ENCODE measurements around the gene ASPRV1. TPM values are rescaled to one million over a fixed set of nuclear protein-coding genes. Genes with fewer than 3 reads are reported as not detected.

The ASPRV1 gene
- total and polyA plus RNA-seq, 11 donors = 0.28 to 1.4 (median 0.58) TPM; not detected in 1

DNA sequence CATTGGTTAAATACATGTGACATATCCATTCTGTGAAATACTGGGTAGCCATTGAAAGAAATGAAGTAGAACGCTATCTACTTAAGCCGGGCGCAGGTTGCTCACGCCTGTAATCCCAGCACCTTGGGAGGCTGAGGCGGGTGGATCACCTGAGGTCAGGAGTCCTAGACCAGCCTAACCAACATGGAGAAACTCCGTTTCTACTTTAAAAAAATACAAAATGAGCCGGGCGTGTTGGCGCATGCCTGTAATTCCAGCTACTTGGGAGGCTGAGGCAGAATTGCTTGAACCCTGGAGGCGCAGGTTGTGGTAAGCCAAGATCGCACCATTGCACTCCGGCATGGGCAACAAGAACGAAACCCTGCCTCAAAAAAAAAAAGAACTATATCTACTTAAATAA lies 45.7 kb upstream of the ASPRV1 start:
- Histone ChIP-seq H3K4me1 (peaks cover 0 to 19% (median 0%) of the 10 kb centered on the region in 12 donors), H3K27ac (no peak overlapping the region), H3K9me3 (no peaks in the 10 kb centered on the region), H3K4me3 (no peak overlapping the region), H3K36me3 (peaks cover 0 to 5% (median 0%) of the 10 kb centered on the region in 9 donors), H3K27me3 (no peaks in the 10 kb centered on the region)
- TF ChIP-seq, protein P1, sequence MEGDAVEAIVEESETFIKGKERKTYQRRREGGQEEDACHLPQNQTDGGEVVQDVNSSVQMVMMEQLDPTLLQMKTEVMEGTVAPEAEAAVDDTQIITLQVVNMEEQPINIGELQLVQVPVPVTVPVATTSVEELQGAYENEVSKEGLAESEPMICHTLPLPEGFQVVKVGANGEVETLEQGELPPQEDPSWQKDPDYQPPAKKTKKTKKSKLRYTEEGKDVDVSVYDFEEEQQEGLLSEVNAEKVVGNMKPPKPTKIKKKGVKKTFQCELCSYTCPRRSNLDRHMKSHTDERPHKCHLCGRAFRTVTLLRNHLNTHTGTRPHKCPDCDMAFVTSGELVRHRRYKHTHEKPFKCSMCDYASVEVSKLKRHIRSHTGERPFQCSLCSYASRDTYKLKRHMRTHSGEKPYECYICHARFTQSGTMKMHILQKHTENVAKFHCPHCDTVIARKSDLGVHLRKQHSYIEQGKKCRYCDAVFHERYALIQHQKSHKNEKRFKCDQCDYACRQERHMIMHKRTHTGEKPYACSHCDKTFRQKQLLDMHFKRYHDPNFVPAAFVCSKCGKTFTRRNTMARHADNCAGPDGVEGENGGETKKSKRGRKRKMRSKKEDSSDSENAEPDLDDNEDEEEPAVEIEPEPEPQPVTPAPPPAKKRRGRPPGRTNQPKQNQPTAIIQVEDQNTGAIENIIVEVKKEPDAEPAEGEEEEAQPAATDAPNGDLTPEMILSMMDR (IDR thresholded peaks at IDR 0.05) = no peak
- no peak for TF ChIP-seq POLR2A (IDR thresholded peaks at IDR 0.05)
- intact Hi-C loops (cut with DNase I) = loop anchor here in 1 of 10 donors (10.0 kb wide), 1 partner anchor 58 kb away; no protein-coding TSS in a partner anchor
- ATAC-seq (no peak), DNase-seq (no peak)
- WGBS, 4 donors = 96 to 98% (median 97%) methylated on average over 13 of the region's 13 CpGs

DNA sequence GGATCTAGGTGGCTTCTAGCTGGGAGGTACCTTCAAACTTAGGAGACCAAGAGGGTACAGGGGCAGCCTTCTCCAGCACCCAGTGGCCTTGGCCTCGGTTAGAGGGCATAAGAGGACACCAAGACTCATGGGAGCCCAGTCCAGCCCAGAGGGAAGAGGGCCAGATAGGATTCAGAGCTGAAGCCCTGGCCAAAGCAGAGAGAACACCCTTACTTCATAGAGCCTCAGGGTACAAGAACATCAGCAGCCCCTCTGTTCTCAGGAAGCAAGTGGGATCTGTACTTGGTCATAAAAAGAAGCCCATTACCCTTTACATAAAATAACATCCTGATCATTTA lies 45.0 kb upstream of the ASPRV1 start:
- no peak for DNase-seq
- peak in 1 of 4 donors; percentile 62 for ATAC-seq
- Histone ChIP-seq H3K27me3 (no peaks in the 10 kb centered on the region), H3K4me3 (no peak overlapping the region), H3K27ac (no peak overlapping the region), H3K4me1 (peaks cover 0 to 20% (median 0%) of the 10 kb centered on the region in 12 donors), H3K36me3 (peaks cover 0 to 5% (median 0%) of the 10 kb centered on the region in 9 donors), H3K9me3 (no peaks in the 10 kb centered on the region)
- WGBS, 4 donors = 22 to 75% (median 67%) methylated on average over 1 of the region's 1 CpG
- intact Hi-C loops (cut with DNase I) = loop anchor here in 1 of 10 donors (10.0 kb wide), 1 partner anchor 58 kb away; no protein-coding TSS in a partner anchor
- TF ChIP-seq, protein P1 (IDR thresholded peaks at IDR 0.05) = no peak
- TF ChIP-seq POLR2A (IDR thresholded peaks at IDR 0.05) = no peak

DNA sequence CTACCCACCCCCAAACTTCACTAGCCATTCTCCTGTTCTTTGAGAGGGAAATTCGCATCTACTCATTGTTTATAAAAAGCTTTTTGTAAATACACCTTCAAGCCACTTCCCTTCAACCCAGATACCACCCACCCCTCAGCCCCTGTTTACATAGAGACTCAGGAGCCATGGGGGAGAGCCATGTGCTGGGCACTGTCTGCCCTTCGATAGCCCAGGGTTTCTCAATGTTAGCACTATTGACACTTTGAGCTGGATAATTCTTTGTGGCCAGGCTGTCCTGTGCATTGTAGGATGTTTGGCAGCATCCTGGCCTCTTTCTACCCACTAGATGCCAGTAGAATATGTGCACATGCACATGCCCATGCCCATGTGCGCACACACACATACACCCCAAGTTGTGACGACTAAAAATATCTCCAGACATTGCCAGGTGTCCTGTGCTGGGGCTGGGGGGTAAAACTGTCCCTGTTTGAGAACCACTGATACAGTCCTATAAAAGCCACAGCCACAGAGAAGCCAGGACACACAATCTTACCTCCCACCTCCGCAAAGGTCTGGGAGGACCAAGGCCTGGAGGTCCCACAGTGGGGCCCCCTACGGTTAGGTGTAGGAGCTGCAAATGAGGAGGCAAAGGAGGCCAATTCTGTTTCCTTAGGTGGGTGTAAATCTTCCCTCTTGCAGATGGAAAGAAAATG lies 44.5 kb upstream of the ASPRV1 start:
- Histone ChIP-seq H3K36me3 (peaks cover 0 to 5% (median 0%) of the 10 kb centered on the region in 9 donors), H3K27me3 (no peaks in the 10 kb centered on the region), H3K9me3 (no peaks in the 10 kb centered on the region), H3K4me1 (peaks cover 0 to 20% (median 0%) of the 10 kb centered on the region in 12 donors), H3K27ac (no peak overlapping the region), H3K4me3 (no peak overlapping the region)
- WGBS, 4 donors = 82 to 86% (median 83%) methylated on average over 6 of the region's 6 CpGs
- DNase-seq = no peak
- ATAC-seq = peak in 1 of 4 donors; percentile 13
- TF ChIP-seq, protein P1 (IDR thresholded peaks at IDR 0.05) = no peak
- no peak for TF ChIP-seq POLR2A (IDR thresholded peaks at IDR 0.05)
- intact Hi-C loops (cut with DNase I) = loop anchor here in 1 of 10 donors (10.0 kb wide), 1 partner anchor 59 kb away; no protein-coding TSS in a partner anchor

DNA sequence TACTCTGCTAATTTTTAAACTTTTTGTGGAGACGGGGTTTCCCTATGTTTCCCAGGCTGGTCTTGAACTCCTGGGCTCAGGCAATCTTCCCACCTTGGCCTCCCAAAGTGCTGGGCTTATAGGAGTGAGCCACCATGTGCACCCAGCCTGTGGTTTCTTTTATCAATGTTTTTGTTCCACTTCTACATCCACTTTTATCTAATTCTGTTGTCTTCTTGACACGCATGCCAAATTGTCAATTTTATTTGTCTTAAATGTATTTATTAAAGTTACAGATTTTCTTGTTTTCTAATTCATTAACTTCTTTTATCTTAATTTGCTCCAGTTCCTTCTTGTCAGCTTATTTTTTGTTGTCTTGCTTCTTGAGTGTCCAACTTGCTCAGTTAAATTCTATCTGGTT lies 43.8 kb upstream of the ASPRV1 start:
- H3K27ac ChIP-seq = no peak overlapping the region
- no peak overlapping the region for H3K4me3 ChIP-seq
- no peak for DNase-seq
- ATAC-seq = no peak
- peaks cover 0 to 5% (median 0%) of the 10 kb centered on the region in 9 donors for H3K36me3 ChIP-seq
- 96 to 99% (median 98%) methylated on average over 2 of the region's 2 CpGs for WGBS, 4 donors
- H3K27me3 ChIP-seq = no peaks in the 10 kb centered on the region
- no peak for TF ChIP-seq POLR2A (IDR thresholded peaks at IDR 0.05)
- TF ChIP-seq, protein P1 (IDR thresholded peaks at IDR 0.05) = no peak
- intact Hi-C loops (cut with DNase I) = loop anchor here in 1 of 10 donors (10.0 kb wide), 1 partner anchor 60 kb away; no protein-coding TSS in a partner anchor
- no peaks in the 10 kb centered on the region for H3K9me3 ChIP-seq
- H3K4me1 ChIP-seq = peaks cover 0 to 15% (median 0%) of the 10 kb centered on the region in 12 donors
